Left renal pelvis (tissue), 4 donors: ENCODE data around the gene ENDOV. TPM values are rescaled to one million over a fixed set of nuclear protein-coding genes. Genes with fewer than 3 reads are reported as not detected.

ENCODE experiments used
- DNase-seq, 4 donors: peaks; one replicate each; pipeline ENCODE4 v3.0.0-alpha.2; 2013; ENCODE audit warnings: low read depth in 4 of 4, low spot score in 3 of 4
- polyA plus RNA-seq, 4 donors: library from polyadenylated mRNA; unstranded; fragments of 120-200 nt; gene quantifications; one replicate each; pipeline ENCODE4 v1.2.1, GENCODE V29; 2013; ENCODE audit not compliant: insufficient read length in 4 of 4

ENDOV gene
- polyA plus RNA-seq, 4 donors = 24.0 to 41.2 (median 29.6) TPM

GRCh38 chr17:80478487-80479245 is 63.7 kb downstream of the ENDOV start:
- no peak for DNase-seq

GRCh38 chr17:80479246-80479566 is 64.2 kb downstream of the ENDOV start:
- DNase-seq = no peak

- DNase-seq = no peak
Measured at GRCh38 chr17:80480248-80480647, 65.3 kb downstream of the ENDOV start.

- DNase-seq = no peak
Measured at GRCh38 chr17:80481284-80482057, 66.5 kb downstream of the ENDOV start.

- no peak for DNase-seq
Measured at GRCh38 chr17:80482058-80482318, 67.0 kb downstream of the ENDOV start.

GRCh38 chr17:80482555-80483308 is 67.8 kb downstream of the ENDOV start:
- no peak for DNase-seq

GRCh38 chr17:80485846-80486245 is 70.9 kb downstream of the ENDOV start:
- DNase-seq = no peak

GRCh38 chr17:80486692-80487091 is 71.7 kb downstream of the ENDOV start:
- DNase-seq = no peak

- DNase-seq = no peak
Measured at GRCh38 chr17:80487511-80487910, 72.5 kb downstream of the ENDOV start.

Other genes with a start within 250 kb of the ENDOV start
- gene CARD14, start 245.1 kb upstream of the ENDOV start, polyA plus RNA-seq = 1 to 10 TPM in 3 of 4 donors, under 1 TPM in 1; 0.59 to 3.5 (median 1.7) TPM
- gene SGSH, start 194.8 kb upstream of the ENDOV start, polyA plus RNA-seq = 10 to 100 TPM; 28.4 to 54.6 (median 35.8) TPM
- gene SLC26A11, start 194.7 kb upstream of the ENDOV start, polyA plus RNA-seq = 10 to 100 TPM; 18.5 to 34.9 (median 21.7) TPM
- gene RNF213, start 154.3 kb upstream of the ENDOV start, polyA plus RNA-seq = 10 to 100 TPM; 44.5 to 79.9 (median 61.2) TPM
- 1 to 10 TPM in 2 of 4 donors, under 1 TPM in 2; 0.44 to 1.3 (median 0.89) TPM for gene NPTX1, start 61.4 kb downstream of the ENDOV start, polyA plus RNA-seq
- 10 to 100 TPM; 15.1 to 21.2 (median 16.9) TPM for gene RPTOR, start 129.7 kb downstream of the ENDOV start, polyA plus RNA-seq